Kidney epithelial cell (primary cell): ENCODE results near the gene BRWD1. TPM values are rescaled to one million over a fixed set of nuclear protein-coding genes. Genes with fewer than 3 reads are reported as not detected.

Source experiments
- DNase-seq: peaks from one replicate; pipeline ENCODE4 v3.0.0-alpha.2; 2010; ENCODE audit warnings: low read depth
- H3K27me3 ChIP-seq: 2 replicates; pipeline ENCODE4 v1.6.0; 2011; ENCODE audit warnings: low read length; ENCODE audit not compliant: control insufficient read depth, insufficient read depth
- H3K36me3 ChIP-seq: 2 replicates; pipeline ENCODE4 v1.5.1; 2011; ENCODE audit warnings: low read length; ENCODE audit not compliant: control insufficient read depth, insufficient read depth
- H3K4me3 ChIP-seq: 2 replicates; pipeline ENCODE4 v1.5.1; 2011; ENCODE audit warnings: low read depth, mild to moderate bottlenecking, control low read depth, low read length
- total RNA-seq: library from RNA; depleted of rRNA; stranded (reverse); fragments of >200 nt; gene quantifications from 2 replicates; pipeline ENCODE4 v1.2.3, GENCODE V29; 2015
- TF ChIP-seq, protein P1 (sequence below): IDR thresholded peaks from 2 replicates; pipeline ENCODE4 v1.5.1; 2011; ENCODE audit warnings: mild to moderate bottlenecking, moderate library complexity, low read length, control low read depth, inconsistent platforms; ENCODE audit not compliant: insufficient read depth, poor library complexity, severe bottlenecking

Gene BRWD1
- total RNA-seq, 1 donor from 2014 or later = 26.3 TPM

GRCh38 chr21:39263372-39263771 lies 50.1 kb downstream of the BRWD1 start:
- Histone ChIP-seq H3K36me3 (no peaks in the 10 kb centered on the region), H3K4me3 (no peak overlapping the region), H3K27me3 (no peaks in the 10 kb centered on the region)
- no peak for DNase-seq
- TF ChIP-seq, protein P1, sequence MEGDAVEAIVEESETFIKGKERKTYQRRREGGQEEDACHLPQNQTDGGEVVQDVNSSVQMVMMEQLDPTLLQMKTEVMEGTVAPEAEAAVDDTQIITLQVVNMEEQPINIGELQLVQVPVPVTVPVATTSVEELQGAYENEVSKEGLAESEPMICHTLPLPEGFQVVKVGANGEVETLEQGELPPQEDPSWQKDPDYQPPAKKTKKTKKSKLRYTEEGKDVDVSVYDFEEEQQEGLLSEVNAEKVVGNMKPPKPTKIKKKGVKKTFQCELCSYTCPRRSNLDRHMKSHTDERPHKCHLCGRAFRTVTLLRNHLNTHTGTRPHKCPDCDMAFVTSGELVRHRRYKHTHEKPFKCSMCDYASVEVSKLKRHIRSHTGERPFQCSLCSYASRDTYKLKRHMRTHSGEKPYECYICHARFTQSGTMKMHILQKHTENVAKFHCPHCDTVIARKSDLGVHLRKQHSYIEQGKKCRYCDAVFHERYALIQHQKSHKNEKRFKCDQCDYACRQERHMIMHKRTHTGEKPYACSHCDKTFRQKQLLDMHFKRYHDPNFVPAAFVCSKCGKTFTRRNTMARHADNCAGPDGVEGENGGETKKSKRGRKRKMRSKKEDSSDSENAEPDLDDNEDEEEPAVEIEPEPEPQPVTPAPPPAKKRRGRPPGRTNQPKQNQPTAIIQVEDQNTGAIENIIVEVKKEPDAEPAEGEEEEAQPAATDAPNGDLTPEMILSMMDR = no peak

DNA sequence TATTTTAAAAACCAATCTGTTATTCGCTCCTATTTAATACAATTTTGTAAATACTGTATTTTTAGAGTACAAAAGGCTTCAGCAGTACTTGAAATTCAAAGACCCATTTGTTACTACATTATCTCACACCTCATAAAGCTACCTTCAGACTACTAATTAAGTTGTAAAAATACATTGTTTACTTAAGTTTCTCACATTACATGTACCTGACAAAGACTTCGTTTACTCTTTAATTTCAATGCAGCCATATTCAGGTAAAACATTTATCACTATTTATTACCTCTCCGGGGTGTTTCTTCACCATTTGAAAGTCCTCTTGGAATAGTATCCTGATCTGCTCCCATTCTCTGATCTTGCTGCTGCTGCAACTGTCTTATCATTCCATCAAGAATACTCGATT lies 55.2 kb downstream of the BRWD1 start:
- Histone ChIP-seq H3K4me3 (no peak overlapping the region), H3K27me3 (no peaks in the 10 kb centered on the region), H3K36me3 (no peaks in the 10 kb centered on the region)
- TF ChIP-seq, protein P1 = no peak
- no peak for DNase-seq

DNA sequence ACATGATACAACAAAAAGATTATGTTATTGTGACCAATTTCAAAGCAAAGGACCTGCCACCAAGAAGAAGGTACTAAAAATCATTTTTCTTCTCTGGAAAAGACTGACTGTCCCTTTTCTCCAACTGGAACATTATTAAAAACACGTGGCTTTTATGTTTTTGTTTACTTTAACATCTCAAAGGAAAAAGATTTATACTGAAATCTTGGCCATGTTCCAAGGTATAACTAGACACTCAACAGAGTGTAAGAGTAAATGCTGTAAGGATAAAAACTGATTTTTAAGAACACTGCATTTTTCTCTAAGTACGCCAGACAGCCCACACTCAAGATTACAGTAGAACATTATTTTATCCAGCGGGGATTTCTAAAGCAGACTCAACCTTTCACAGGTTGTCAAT lies 62.1 kb downstream of the BRWD1 start:
- H3K36me3 ChIP-seq = no peaks in the 10 kb centered on the region
- H3K4me3 ChIP-seq = no peak overlapping the region
- DNase-seq = no peak
- H3K27me3 ChIP-seq = no peaks in the 10 kb centered on the region
- TF ChIP-seq, protein P1 = no peak

DNA sequence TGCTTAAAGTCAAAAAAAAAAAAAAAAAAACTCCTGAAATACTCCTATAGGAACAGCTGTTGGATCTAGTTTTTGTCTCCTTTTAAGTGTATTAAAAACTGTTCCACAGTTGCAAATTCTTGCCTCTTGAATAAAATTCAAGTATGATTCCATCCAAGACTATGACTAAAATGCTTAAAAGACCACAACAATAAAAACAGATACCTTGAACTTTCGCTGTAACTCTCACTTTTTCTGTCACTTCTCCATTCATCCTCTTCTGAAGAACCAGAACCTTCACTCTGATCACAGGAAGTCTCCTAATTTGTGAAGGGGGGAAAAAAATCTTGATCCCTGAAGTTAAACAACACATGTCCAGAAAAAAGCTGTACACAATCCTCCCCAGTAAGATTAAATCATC lies 75.2 kb downstream of the BRWD1 start:
- Histone ChIP-seq H3K27me3 (no peaks in the 10 kb centered on the region), H3K4me3 (no peak overlapping the region), H3K36me3 (no peaks in the 10 kb centered on the region)
- TF ChIP-seq, protein P1 = no peak
- no peak for DNase-seq

GRCh38 chr21:39232861-39233291 lies 80.6 kb downstream of the BRWD1 start:
- no peak for DNase-seq
- no peaks in the 10 kb centered on the region for H3K36me3 ChIP-seq

DNA sequence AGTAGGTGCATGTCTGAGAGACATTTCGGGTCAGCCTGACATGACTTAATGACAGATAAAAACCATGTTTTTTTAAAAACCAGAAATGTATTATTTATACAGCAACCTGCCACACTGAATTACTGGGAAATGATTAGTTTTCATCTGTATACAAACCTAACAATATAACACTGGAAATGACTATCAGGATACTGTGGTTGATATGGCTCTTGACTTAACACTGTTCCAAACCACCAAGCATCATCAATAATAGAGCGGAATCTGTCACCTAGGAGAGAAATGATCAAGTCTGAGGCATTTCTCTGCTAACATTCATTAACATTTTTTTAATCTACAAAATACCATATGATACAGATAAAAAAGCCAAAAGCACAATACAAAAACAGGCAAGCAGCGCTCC lies 88.5 kb downstream of the BRWD1 start:
- TF ChIP-seq, protein P1 = no peak

More at GRCh38 chr21:39232861-39233291, 80.6 kb downstream of the BRWD1 start:
- no peaks in the 10 kb centered on the region for H3K27me3 ChIP-seq
- TF ChIP-seq, protein P1 = no peak
- no peak overlapping the region for H3K4me3 ChIP-seq

More for the DNA sequence above, 88.5 kb downstream of the BRWD1 start:
- Histone ChIP-seq H3K27me3 (no peaks in the 10 kb centered on the region), H3K4me3 (no peak overlapping the region), H3K36me3 (no peaks in the 10 kb centered on the region)
- no peak for DNase-seq
